Measurements from ENCODE around the gene TBX21.

- TF ChIP-seq CTCF (IDR thresholded peaks at IDR 0.05; ENCODE audit: low read length) (no peak), EZH2 (optimal IDR thresholded peaks at IDR 0.05; ENCODE audit: low read depth, low read length) (no peak)
Observed at GRCh38 chr17:47739150-47739549, 6.1 kb downstream of the TBX21 start.
